Measurements from ENCODE around the gene CELF5. TPM values are rescaled to one million over a fixed set of nuclear protein-coding genes. Genes with fewer than 3 reads are reported as not detected.
A peak's percentile ranks its signal among the peaks of the same experiment; 100 is the strongest.
"Not testable (repeated sequence)": the region's sequence is repeated elsewhere in the genome, so short reads cannot be mapped to it uniquely, and the experiment has no call there.

Gene CELF5
- total RNA-seq, 1 donor from 2014 or later = not detected

- TF ChIP-seq CTCF (IDR thresholded peaks at IDR 0.05) = no peak
- DNase-seq (ENCODE audit: low spot score in 2 of 2) = no peak
- Histone ChIP-seq H3K27me3 (peaks cover 15% of the 10 kb centered on the region), H3K4me1 (peaks cover 0 to 3% of the 10 kb centered on the region in 2 donors), H3K36me3 (no peaks in the 10 kb centered on the region), H3K9me3 (no peaks in the 10 kb centered on the region), H3K4me3 (no peak overlapping the region), H3K27ac (no peak overlapping the region)
- intact Hi-C loops (cut with DNase I) = no loop called here
Observed at GRCh38 chr19:3283886-3284657, 59.6 kb downstream of the CELF5 start.

GRCh38 chr19:3284759-3285646 is 60.5 kb downstream of the CELF5 start:
- intact Hi-C loops (cut with DNase I) = no loop called here
- no peak for TF ChIP-seq CTCF (IDR thresholded peaks at IDR 0.05)
- no peak for DNase-seq (ENCODE audit: low spot score in 2 of 2)
- Histone ChIP-seq H3K9me3 (no peaks in the 10 kb centered on the region), H3K27ac (no peak overlapping the region), H3K27me3 (peaks cover 15% of the 10 kb centered on the region), H3K4me3 (no peak overlapping the region), H3K4me1 (peaks cover 0 to 3% of the 10 kb centered on the region in 2 donors), H3K36me3 (no peaks in the 10 kb centered on the region)

GRCh38 chr19:3285647-3286176 is 61.3 kb downstream of the CELF5 start:
- H3K27ac ChIP-seq = no peak overlapping the region

GRCh38 chr19:3287814-3288213 is 63.4 kb downstream of the CELF5 start:
- no peak overlapping the region for H3K27ac ChIP-seq
- H3K4me3 ChIP-seq = no peak overlapping the region
- TF ChIP-seq CTCF (IDR thresholded peaks at IDR 0.05) = no peak
- DNase-seq (ENCODE audit: low spot score in 2 of 2) = no peak
- peaks cover 0 to 3% of the 10 kb centered on the region in 2 donors for H3K4me1 ChIP-seq
- no peaks in the 10 kb centered on the region for H3K36me3 ChIP-seq
- intact Hi-C loops (cut with DNase I) = no loop called here
- H3K27me3 ChIP-seq = peaks cover 15% of the 10 kb centered on the region
- no peaks in the 10 kb centered on the region for H3K9me3 ChIP-seq

More at GRCh38 chr19:3285647-3286176, 61.3 kb downstream of the CELF5 start:
- H3K4me1 ChIP-seq = peaks cover 0 to 3% of the 10 kb centered on the region in 2 donors
- peak overlapping the region in 1 of 2 donors; percentile 5 for H3K4me3 ChIP-seq
- H3K27me3 ChIP-seq = peaks cover 15% of the 10 kb centered on the region
- no peak for TF ChIP-seq CTCF (IDR thresholded peaks at IDR 0.05)
- H3K36me3 ChIP-seq = no peaks in the 10 kb centered on the region
- no peak for DNase-seq (ENCODE audit: low spot score in 2 of 2)
- intact Hi-C loops (cut with DNase I) = no loop called here
- H3K9me3 ChIP-seq = no peaks in the 10 kb centered on the region

- H3K27me3 ChIP-seq = peaks cover 15% of the 10 kb centered on the region
- H3K4me3 ChIP-seq; H3K36me3 ChIP-seq; H3K9me3 ChIP-seq; H3K27ac ChIP-seq; intact Hi-C loops (cut with DNase I); DNase-seq (ENCODE audit: low spot score in 2 of 2); H3K4me1 ChIP-seq: not testable (repeated sequence)
Observed at GRCh38 chr19:3288437-3288836, 64.0 kb downstream of the CELF5 start.
